Upper lobe of left lung (tissue), 4 donors: ENCODE data around the gene SPATA46.
"Not testable (repeated sequence)": the region's sequence is repeated elsewhere in the genome, so short reads cannot be mapped to it uniquely, and the experiment has no call there.

Experiments used
- POLR2A ChIP-seq, 4 donors: fragments of 450-650 bp; IDR thresholded peaks; one replicate each; pipeline ENCODE4 v1.5.1; 2016 to 2017; ENCODE audit warnings: antibody characterized with exemption in 4 of 4, mild to moderate bottlenecking in 2 of 4
- POLR2AphosphoS5 ChIP-seq, 2 donors: sonication (generic); formaldehyde crosslinking; IDR thresholded peaks; one replicate each; pipeline ENCODE4 v1.5.1; 2017; ENCODE audit warnings: antibody characterized with exemption in 2 of 2
- TF ChIP-seq, protein P1 (sequence below), 6 experiments: fragments of 450-650 bp in 4 of 6; fragments of 200-600 bp in 2 of 6; sonication (generic) in 2 of 6; IDR thresholded peaks; one replicate each; pipeline ENCODE4 v1.5.1; 2016 to 2019; ENCODE audit warnings: antibody characterized with exemption in 6 of 6

GRCh38 chr1:162418584-162418983, 41.9 kb upstream of the SPATA46 start:
- not testable (repeated sequence) for TF ChIP-seq POLR2A, POLR2AphosphoS5 (IDR thresholded peaks at IDR 0.05)
- TF ChIP-seq, protein P1, sequence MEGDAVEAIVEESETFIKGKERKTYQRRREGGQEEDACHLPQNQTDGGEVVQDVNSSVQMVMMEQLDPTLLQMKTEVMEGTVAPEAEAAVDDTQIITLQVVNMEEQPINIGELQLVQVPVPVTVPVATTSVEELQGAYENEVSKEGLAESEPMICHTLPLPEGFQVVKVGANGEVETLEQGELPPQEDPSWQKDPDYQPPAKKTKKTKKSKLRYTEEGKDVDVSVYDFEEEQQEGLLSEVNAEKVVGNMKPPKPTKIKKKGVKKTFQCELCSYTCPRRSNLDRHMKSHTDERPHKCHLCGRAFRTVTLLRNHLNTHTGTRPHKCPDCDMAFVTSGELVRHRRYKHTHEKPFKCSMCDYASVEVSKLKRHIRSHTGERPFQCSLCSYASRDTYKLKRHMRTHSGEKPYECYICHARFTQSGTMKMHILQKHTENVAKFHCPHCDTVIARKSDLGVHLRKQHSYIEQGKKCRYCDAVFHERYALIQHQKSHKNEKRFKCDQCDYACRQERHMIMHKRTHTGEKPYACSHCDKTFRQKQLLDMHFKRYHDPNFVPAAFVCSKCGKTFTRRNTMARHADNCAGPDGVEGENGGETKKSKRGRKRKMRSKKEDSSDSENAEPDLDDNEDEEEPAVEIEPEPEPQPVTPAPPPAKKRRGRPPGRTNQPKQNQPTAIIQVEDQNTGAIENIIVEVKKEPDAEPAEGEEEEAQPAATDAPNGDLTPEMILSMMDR (IDR thresholded peaks at IDR 0.05): not testable (repeated sequence)
